GM12878 (cell line): ENCODE data around the gene PADI3. TPM values are rescaled to one million over a fixed set of nuclear protein-coding genes. Genes with fewer than 3 reads are reported as not detected.

Source experiments
- ATAC-seq: fragments of 200-7000 bp; cut with Tn5 transposase; 3 replicates; pipeline ENCODE4 v1.9.1; 2020; ENCODE audit warnings: mild to moderate bottlenecking, moderate library complexity
- BruUV-seq: library from RNA; stranded (reverse); fragments of 400-500 nt; replicated peaks from 2 replicates; lab custom pipeline; 2021; lab: Mats Ljungman, UMichigan
- CTCF ChIA-PET: fragments of 300-600 bp; sonication (Branson Sonifier 250); formaldehyde crosslinking; extraction: SDS; loops from one replicate; lab custom pipeline; 2021; ENCODE audit warnings: inconsistent platforms; lab: Yijun Ruan, JAX
- POLR2A ChIA-PET: fragments of 350-600 bp; formaldehyde crosslinking; extraction: SDS; loops from one replicate; lab custom pipeline; 2021; ENCODE audit warnings: inconsistent platforms; lab: Charles Lee
- RAD21 ChIA-PET: fragments of 300-600 bp; sonication (Branson Sonifier 250); formaldehyde crosslinking; loops from one replicate; lab custom pipeline; 2023; ENCODE audit warnings: antibody characterized with exemption; ENCODE audit not compliant: unreplicated experiment; lab: Charles Lee
- SMC1A ChIA-PET: fragments of 300-600 bp; sonication (Branson Sonifier 250); formaldehyde crosslinking; loops from one replicate; lab custom pipeline; 2023; ENCODE audit not compliant: unreplicated experiment, uncharacterized antibody; lab: Charles Lee
- DNase-seq: peaks from one replicate; pipeline ENCODE4 v3.0.0-alpha.2; 2011; ENCODE audit warnings: low read depth, low spot score
- FAIRE-seq: peaks from 3 replicates; lab custom pipeline; 2011; peaks lifted over from hg19 to GRCh38; lab: Jason Lieb, UNC
- H2AFZ ChIP-seq: 2 replicates; pipeline ENCODE4 v1.6.0; 2011; ENCODE audit warnings: low read depth, low read length, control low read depth; ENCODE audit not compliant: control insufficient read depth
- H3K27ac ChIP-seq: 2 replicates; pipeline ENCODE4 v1.5.1; 2011; ENCODE audit warnings: control low read depth; ENCODE audit not compliant: control insufficient read depth, insufficient read depth
- H3K27me3 ChIP-seq, 2 experiments: replicated peaks in 1 of 2; 2 replicates each; pipeline versions ENCODE4 v1.6.0 to v1.6.1; 2011; ENCODE audit warnings: low read length in 1 of 2; ENCODE audit not compliant: control insufficient read depth in 2 of 2, insufficient read depth in 2 of 2
- H3K36me3 ChIP-seq, 2 experiments: 2 replicates each; pipeline ENCODE4 v1.5.1; 2011; ENCODE audit warnings: low read length in 1 of 2; ENCODE audit not compliant: control insufficient read depth in 2 of 2, insufficient read depth in 2 of 2
- H3K4me1 ChIP-seq: 2 replicates; pipeline ENCODE4 v1.6.1; 2011; ENCODE audit warnings: mild to moderate bottlenecking, low read length, moderate library complexity, mixed read lengths; ENCODE audit not compliant: control insufficient read depth, insufficient read depth
- H3K4me2 ChIP-seq: 2 replicates; pipeline ENCODE4 v1.6.0; 2011; ENCODE audit warnings: control low read depth; ENCODE audit not compliant: control insufficient read depth, insufficient read depth
- H3K4me3 ChIP-seq: fragments of 200-600 bp; sonication (generic); 2 replicates; pipeline ENCODE4 v1.5.1; 2016
- H3K79me2 ChIP-seq: 2 replicates; pipeline ENCODE4 v1.6.0; 2011; ENCODE audit warnings: low read length; ENCODE audit not compliant: control insufficient read depth, insufficient read depth
- H3K9ac ChIP-seq: 2 replicates; pipeline ENCODE4 v1.8.0; 2011; ENCODE audit warnings: low read length, control low read depth, mixed read lengths; ENCODE audit not compliant: control insufficient read depth, insufficient read depth
- H3K9me3 ChIP-seq: replicated peaks from 3 replicates; pipeline ENCODE4 v1.5.1; 2011; ENCODE audit warnings: mild to moderate bottlenecking, low read length; ENCODE audit not compliant: control insufficient read depth, insufficient read depth
- H4K20me1 ChIP-seq: 2 replicates; pipeline ENCODE4 v1.6.0; 2011; ENCODE audit not compliant: control insufficient read depth, insufficient read depth
- CTCF ChIP-seq, 3 experiments: IDR thresholded peaks in 2 of 3; conservative IDR thresholded peaks in 1 of 3; 2 replicates each; pipeline ENCODE4 v1.5.1; 2011; ENCODE audit warnings: low read depth in 3 of 3, low read length in 3 of 3, mild to moderate bottlenecking in 3 of 3, control low read depth in 2 of 3, moderate library complexity in 2 of 3, inconsistent platforms in 1 of 3, mixed read lengths in 1 of 3; ENCODE audit not compliant: control insufficient read depth in 2 of 3, insufficient read depth in 1 of 3; ENCODE audit errors: extremely low read depth in 1 of 3
- NR2C2 ChIP-seq: IDR thresholded peaks from 2 replicates; pipeline ENCODE4 v1.6.1; 2011; ENCODE audit warnings: borderline replicate concordance, low read depth; ENCODE audit not compliant: control insufficient read depth, insufficient read length
- SPI1 ChIP-seq: IDR thresholded peaks from 2 replicates; pipeline ENCODE4 v1.6.1; 2011; ENCODE audit warnings: low read depth, mild to moderate bottlenecking, low read length, moderate library complexity, borderline replicate concordance; ENCODE audit not compliant: insufficient read depth
- YY1 ChIP-seq: IDR thresholded peaks from 2 replicates; pipeline ENCODE4 v1.6.1; 2011; ENCODE audit warnings: low read depth, mild to moderate bottlenecking, low read length
- WGBS: methylation state at CpG from one replicate; pipeline ENCODE4 v1.1.6; 2016; ENCODE audit warnings: low lambda C conversion rate; ENCODE audit not compliant: insufficient replicate concordance, insufficient coverage; ENCODE audit errors: missing lambda C conversion rate; 5-methylcytosine and 5-hydroxymethylcytosine counted together
- in situ Hi-C: fragments of 300-500 bp; cut with MboI; formaldehyde crosslinking; loops from 9 replicates; pipeline ENCODE4 v1.14.3; 2018; ENCODE audit warnings: mixed read lengths
- intact Hi-C: fragments of 100-400 bp; cut with micrococcal nuclease; formaldehyde crosslinking; loops from one replicate; pipeline ENCODE4 v1.14.2; 2022; ENCODE audit not compliant: unreplicated experiment
- polyA plus RNA-seq, 11 experiments: library from polyadenylated mRNA; depleted of rRNA in 4 of 11; unstranded in 6 of 11; stranded (reverse) in 5 of 11; fragments of >200 nt; fragmentation: Nextera tagmentation in 4 of 11; fragmentation: Illumina TruSeq in 1 of 11; extraction: Ambion mirVana in 4 of 11; extraction: Trizol in 1 of 11; gene quantifications; 1 replicate in 1 of 11; 2 replicates in 10 of 11; pipeline versions ENCODE4 v1.2.1 to v1.2.3, GENCODE V29; 2011 to 2016; ENCODE audit warnings: inconsistent platforms in 2 of 11, missing spikeins in 2 of 11, low read depth in 1 of 11
- total RNA-seq, 4 experiments: library from RNA; depleted of rRNA in 3 of 4; stranded (reverse); fragments of >200 nt in 3 of 4; fragmentation: Illumina TruSeq in 1 of 4; extraction: Trizol in 1 of 4; gene quantifications; 2 replicates each; pipeline versions ENCODE4 v1.2.1 to v1.2.3, GENCODE V29; 2013 to 2021

PADI3 gene
- total and polyA plus RNA-seq, 10 of the 15 experiments (the other 5 are each of a cell fraction or from before 2014, with no cell fraction given) = 0.01 TPM; not detected in 9

GRCh38 chr1:17274186-17275170 is 25.6 kb downstream of the PADI3 start (continued):
- TF ChIP-seq CTCF (IDR thresholded peaks at IDR 0.05 in 2 of 3, conservative IDR thresholded peaks at IDR 0.05 in 1 of 3; ENCODE audit: control insufficient read depth in 2 of 3, extremely low read depth in 1 of 3, insufficient read depth in 1 of 3, low read depth in 3 of 3, low read length in 3 of 3) = peak; percentile 56 to 84 (median 69)
- peak; percentile 27; the same call in 1 of the 2 replicates for TF ChIP-seq YY1

- ATAC-seq = no peak
- intact Hi-C loops = loop anchor here (10.0 kb wide), 1 partner anchor 222 kb away; the partner anchor contains the start of gene SDHB
- Histone ChIP-seq H3K36me3 (no peaks in the 10 kb centered on the region), H2AFZ (no peak overlapping the region), H3K27ac (no peak overlapping the region), H3K9me3 (no peaks in the 10 kb centered on the region), H4K20me1 (no peaks in the 10 kb centered on the region), H3K27me3 (no peaks in the 10 kb centered on the region), H3K4me3 (no peak overlapping the region), H3K79me2 (no peaks in the 10 kb centered on the region), H3K9ac (no peak overlapping the region), H3K4me2 (no peak overlapping the region), H3K4me1 (peaks cover 10% of the 10 kb centered on the region)
- SMC1A ChIA-PET = interaction anchor here (1.2 to 1.5 kb wide), 2 partner anchors 148 to 149 kb away, joined by 3 to 4 read pairs; no protein-coding TSS in a partner anchor
- no peak for FAIRE-seq
- in situ Hi-C loops = no loop called here
- WGBS = 27% methylated on average over 11 of the region's 11 CpGs
- TF ChIP-seq NR2C2 (no peak), SPI1 (0 out of 2 replicates have a peak, but pooled peaks have one; percentile 6)
- DNase-seq = no peak
- RAD21 ChIA-PET = interaction anchor here (1.3 kb wide), 1 partner anchor 135 kb away, joined by 3 read pairs; no protein-coding TSS in a partner anchor
- no TSS peak for BruUV-seq
- CTCF ChIA-PET = interaction anchor here (1.2 to 1.7 kb wide), 3 partner anchors 39 to 218 kb away, joined by 3 to 6 read pairs (median 4); no protein-coding TSS in a partner anchor
- POLR2A ChIA-PET = no interaction called here
These were observed 27.7 kb downstream of the PADI3 start for GRCh38 chr1:17276568-17276967.
